Activated CD8-positive, alpha-beta memory T cell treated with anti-CD3 and anti-CD28 coated beads, Interleukin-2, amount 50 U/mL, for 1 hour (primary cell): ENCODE data around the gene FAM53A.

Experiments
- DNase-seq: peaks from one replicate; pipeline ENCODE4 v3.0.0-alpha.2; 2020; ENCODE audit errors: extremely low read depth

The FAM53A gene, protein sequence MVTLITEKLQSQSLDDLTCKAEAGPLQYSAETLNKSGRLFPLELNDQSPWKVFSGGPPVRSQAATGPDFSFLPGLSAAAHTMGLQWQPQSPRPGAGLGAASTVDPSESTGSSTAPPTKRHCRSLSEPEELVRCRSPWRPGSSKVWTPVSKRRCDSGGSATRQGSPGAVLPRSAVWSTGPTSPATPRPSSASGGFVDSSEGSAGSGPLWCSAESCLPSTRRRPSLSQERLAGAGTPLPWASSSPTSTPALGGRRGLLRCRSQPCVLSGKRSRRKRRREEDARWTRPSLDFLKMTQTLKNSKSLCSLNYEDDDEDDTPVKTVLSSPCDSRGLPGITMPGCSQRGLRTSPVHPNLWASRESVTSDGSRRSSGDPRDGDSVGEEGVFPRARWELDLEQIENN

DNA sequence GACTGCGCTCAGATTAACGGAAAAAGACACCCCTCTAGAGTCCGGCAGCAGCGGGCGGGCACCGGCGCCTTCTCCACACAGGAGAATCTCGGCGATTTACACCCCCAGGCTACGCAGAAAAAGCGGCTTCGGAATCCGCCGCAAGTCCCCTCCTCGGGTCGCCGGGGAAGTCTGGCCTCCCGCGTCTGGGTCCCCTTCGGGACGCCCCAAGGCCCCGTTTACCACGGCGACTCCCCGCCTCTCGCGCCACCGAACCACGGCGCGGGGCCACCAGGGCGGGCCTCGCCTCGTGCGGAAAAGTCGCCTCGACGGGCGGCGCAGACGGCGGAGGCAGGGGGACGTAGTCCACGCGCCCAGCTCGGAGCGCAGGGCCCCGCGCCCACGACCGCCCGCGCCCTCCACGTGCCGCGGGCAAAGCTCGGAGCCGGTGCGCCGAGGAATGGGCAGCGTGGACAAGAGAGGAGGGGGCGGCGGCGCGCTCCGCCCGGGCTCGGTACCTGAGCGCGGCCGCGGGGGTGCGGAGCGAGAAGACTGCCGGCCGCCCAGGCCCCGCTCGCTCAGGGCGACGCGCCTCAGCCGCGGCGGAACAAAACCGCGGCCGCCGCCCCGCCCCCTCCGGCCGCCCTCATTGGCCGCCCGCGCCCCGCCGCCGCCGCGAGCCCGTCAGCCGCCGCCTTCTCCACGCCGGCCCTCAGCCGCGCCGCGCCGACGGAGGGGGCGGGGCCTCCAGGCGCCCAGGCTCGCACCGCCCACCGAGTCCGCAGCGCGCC is at the start of gene FAM53A:
TSS of gene FAM53A (minus strand) at position 578 of the 770 bp plus-strand sequence. CDS start 15,572 bp downstream, outside the sequence.
- no peak for DNase-seq

DNA sequence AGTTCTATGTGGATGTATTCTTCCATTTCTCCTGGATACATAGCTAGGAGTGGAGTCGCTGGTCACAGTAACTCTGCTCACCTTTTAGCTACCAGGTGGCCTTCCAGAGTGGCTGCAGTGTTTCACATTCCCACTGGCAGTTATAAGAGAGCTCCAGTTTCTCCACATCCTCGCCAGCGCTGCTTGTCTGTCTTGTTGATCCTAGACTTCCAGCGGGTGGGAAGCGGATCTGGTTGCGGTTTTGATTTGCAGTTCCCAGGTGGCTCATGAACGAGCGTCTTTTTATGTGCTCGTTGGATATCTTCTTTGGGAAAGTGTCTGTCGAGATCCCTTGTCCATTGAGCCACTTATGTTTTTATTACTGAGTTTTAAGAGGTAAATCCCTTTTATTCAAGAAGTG is 48.8 kb upstream of the FAM53A start:
- no peak for DNase-seq

DNA sequence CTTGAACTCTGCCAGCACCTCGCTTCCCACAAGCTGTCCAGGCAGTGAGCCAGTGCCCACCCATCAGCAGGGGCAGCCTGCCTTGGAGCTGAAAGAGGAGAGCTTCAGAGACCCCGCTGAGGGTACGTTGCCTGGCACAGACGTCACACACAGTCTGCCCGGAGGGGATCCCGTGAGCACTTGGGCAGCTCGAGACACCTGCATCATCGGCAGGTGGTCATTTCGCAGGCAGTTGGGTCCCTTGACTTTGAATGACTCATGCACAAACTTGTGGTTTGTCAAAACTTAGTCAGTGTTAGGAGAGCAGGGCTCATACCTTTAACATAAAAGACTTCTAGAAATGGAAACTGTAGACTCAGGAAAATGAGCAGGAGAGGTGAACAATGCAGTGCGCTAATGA is 47.1 kb upstream of the FAM53A start:
- DNase-seq = no peak

DNA sequence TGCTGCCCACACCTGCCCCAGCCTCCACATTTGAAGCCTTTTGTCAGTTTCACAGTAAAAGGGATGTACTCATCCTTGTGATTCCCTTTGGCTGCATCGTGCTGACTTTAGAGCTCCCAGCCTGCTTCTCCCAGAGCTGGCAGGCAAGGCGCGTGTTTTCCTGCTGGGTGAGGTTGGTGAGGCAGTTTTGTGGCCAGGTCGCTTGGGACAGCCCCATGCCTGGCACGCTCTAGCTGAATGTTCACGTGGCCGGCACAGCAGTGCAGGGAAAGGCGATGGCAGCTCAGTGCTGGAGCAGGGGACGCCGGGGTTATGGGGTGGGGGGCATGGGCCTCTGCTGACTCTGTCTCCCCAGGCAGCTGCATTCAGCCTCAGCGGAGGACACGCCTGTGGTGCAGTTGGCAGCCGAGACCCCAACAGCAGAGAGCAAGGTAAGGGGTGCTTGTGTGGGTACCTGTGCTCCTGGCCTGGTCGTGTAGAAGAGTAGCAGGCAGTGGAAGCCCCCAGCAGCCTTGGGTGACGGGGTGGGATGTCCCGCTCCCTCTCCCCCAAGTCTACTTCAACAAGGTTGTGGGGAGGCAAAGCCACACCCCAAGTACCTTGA is 46.5 kb upstream of the FAM53A start:
- no peak for DNase-seq

DNA sequence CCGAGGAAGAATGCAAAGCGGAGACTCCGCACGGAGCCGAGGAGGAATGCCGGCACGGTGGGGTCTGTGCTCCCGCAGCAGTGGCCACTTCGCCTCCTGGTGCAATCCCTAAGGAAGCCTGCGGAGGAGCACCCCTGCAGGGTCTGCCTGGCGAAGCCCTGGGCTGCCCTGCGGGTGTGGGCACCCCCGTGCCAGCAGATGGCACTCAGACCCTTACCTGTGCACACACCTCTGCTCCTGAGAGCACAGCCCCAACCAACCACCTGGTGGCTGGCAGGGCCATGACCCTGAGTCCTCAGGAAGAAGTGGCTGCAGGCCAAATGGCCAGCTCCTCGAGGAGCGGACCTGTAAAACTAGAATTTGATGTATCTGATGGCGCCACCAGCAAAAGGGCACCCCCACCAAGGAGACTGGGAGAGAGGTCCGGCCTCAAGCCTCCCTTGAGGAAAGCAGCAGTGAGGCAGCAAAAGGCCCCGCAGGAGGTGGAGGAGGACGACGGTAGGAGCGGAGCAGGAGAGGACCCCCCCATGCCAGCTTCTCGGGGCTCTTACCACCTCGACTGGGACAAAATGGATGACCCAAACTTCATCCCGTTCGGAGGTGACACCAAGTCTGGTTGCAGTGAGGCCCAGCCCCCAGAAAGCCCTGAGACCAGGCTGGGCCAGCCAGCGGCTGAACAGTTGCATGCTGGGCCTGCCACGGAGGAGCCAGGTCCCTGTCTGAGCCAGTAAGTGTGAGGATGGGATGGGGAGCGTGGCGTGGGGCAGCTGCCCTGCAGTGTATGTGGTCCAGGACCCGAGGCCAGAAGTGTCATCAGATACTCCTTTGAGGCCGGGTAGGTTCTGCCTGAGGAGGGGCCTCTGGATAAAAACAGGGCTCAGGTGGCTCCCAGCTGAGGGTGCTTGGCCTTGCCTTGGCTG is 44.2 kb upstream of the FAM53A start:
- DNase-seq = no peak

DNA sequence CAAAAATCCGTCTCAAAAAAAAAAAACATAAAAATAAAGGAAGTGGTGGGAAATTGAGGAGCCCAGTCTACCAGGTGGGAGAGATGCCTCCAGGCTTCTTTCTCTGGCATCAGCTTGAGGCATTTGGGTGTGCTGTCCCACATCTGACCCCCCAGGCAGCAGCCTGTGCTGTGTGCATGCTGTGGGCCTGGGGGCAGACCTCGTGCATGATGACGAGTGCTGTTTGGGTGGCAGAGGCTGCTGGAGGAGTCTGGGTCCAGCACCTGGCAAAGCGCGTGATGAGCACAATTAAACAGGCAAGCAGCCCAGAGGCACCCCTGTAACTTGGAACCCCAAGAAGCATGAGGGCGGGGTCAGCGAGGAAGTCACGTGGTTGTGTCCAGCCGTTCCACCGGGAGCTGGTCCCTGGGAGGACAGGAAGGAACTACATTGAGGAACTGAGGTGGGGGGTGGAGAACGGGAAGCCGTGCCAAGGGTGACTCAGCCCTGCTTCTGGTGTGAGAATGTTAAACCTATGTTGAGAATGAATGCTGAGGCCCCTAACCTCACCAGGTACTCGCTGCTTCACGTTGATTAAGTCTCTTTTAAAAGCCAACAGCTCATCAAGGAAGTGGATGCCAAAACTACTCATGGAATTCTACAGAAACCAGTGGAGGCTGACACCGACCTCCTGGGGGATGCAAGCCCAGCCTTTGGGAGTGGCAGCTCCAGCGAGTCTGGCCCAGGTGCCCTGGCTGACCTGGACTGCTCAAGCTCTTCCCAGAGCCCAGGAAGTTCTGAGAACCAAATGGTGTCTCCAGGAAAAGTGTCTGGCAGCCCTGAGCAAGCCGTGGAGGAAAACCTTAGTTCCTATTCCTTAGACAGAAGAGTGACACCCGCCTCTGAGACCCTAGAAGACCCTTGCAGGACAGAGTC is 43.3 kb upstream of the FAM53A start:
- DNase-seq = no peak

DNA sequence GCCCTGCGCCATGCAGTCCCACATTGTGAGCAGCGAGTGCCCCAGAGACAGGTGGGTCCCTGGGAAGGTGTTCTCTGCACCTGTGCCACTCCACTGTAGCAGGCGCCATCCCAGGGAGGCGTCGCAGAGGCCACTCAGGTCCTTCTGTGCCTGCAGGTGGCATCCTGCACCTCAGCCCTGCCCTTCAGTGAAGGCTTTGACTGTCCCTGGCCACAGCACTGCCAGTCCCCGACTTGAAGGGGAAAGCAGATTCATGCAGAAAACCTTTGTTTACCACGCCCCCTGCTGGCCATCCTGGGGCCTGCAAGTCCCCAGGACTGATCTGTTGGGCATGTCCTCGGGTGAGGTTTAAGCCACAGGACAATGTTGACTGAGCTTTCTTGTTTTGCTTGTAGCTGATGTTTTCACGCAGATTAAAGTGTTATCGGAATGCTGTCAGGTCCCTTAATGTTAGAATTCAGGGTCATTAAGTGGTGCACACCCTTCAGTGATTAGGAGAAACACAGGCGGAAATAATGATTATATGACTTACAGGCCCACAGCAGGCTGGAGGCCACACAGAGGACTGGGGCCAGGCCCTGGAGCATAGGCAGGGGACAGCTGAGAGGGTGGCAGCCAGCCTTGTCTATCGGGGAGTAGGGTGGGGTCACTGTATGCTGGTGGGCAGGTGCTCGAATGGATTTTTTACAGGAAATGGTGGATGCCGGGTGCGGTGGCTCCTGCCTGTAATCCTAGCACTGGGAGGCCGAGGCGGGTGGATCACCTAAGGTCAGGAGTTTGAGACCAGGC is 42.2 kb upstream of the FAM53A start:
- peak; percentile 57 for DNase-seq

DNA sequence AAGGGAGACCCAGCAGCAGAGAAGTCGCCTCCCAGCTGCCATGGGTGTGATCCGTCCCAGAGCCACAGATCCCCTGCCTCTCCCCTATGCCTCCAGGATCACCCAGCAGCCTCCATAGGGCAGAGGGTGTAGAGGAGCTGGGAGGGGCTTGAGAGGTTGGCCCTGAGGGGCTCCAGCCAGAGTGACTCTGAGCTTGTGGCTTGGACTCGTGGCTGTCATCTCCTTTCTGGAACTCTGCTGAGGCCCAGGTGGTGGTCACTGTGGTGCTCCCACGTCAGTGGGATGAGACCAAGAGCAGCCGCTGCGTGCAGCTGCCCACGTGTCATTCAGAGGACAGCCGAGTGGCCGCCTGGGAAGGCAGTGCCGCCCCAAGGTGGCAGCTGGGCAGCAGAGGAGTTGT is 41.4 kb upstream of the FAM53A start:
- no peak for DNase-seq

DNA sequence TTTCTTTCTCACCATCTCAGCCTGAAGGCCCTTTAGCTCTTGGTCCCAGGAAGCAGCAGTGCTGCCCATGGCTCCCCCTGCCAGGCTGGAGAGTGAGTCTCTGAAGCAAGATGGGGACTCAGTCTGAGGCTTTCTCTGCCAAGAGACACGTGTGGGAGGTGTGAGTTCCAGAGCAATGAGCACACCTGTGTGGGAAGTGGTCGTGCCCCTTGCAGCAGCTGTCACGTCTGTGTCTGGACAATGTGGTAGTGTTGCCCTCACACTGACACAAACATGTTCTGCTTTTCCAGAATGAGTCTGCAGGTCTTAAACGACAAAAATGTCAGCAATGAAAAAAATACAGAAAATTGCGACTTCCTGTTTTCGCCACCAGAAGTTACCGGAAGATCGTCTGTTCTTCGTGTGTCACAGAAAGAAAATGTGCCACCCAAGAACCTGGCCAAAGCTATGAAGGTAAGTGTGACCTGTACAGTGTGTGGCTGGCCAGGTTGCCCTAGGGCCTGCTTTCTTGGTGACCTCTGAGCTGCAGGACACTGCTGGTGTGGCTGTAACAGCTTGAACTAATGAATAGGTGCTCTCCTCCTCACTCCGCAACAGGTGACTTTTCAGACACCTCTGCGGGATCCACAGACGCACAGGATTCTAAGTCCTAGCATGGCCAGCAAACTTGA is 39.2 kb upstream of the FAM53A start:
- no peak for DNase-seq

DNA sequence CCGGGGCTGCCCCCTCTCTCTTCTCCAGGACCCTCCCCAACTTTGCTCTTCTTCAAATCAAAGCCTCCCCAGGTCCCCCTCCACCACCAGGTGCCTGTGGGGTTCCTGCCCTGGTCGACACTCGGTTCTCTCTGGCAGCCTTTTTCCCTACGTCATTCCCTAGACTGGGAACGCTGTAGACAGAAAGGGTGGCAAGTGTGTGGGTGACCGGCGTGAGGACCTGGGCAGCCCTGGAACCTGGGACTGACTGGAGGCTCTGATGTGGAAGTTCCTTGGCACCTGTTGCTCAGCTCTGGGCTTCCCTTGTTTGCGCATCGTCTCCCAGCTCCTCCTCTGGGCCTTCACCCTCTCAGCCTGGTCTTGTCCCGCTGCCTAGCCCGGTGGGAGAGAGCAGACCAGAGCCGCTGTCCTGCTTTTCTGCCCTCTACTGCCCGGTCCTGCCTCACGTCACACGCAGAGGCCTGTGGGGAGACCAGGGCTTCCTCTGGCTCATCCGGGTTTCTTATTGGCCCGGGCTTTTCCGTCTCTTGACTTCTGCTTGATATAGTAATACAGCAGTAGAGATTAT is 38.5 kb upstream of the FAM53A start:
- no peak for DNase-seq

DNA sequence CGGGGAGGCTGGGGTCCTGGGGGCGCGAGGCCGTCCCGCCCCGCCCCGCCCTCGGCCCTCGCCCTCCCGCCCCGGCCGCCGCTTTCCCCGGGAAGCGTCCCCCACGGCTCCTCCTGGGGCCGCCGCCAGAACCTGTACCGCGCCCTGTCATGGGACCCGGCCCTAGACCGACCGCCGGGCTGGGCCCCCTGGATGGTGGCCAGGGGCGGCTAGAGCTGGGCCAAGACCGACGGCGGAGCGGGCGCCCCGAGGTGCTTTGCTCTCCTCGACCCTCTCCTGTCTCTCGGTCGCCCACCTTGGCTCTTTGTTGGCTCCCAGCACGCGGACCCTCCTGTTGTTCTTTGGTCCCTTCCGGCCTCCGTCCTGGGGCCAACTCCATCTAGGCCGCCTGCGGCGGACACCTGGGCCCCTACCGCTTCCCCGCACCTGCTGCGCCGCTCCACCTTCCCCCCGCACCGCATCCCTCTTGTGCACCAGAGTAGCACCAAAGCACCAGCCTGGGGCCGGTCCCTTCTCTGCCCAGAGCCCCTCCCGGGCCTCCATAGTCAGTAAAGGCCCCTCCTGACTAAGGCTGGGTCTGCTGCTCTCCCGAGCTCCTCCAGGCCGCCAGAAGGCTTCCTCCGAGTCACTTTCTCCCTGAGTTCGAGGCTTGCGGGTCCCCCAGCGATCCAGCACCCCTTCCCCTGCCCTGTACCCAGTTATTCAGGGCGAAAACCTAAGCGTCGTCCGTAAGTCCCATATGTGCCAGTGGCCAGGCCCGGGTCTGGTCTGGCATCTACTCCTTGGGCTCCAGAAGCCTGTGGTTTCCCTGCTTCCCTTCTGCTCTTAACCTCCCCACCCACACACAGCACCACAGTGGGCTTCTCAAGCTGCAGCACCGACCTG is 37.8 kb upstream of the FAM53A start:
- no peak for DNase-seq

DNA sequence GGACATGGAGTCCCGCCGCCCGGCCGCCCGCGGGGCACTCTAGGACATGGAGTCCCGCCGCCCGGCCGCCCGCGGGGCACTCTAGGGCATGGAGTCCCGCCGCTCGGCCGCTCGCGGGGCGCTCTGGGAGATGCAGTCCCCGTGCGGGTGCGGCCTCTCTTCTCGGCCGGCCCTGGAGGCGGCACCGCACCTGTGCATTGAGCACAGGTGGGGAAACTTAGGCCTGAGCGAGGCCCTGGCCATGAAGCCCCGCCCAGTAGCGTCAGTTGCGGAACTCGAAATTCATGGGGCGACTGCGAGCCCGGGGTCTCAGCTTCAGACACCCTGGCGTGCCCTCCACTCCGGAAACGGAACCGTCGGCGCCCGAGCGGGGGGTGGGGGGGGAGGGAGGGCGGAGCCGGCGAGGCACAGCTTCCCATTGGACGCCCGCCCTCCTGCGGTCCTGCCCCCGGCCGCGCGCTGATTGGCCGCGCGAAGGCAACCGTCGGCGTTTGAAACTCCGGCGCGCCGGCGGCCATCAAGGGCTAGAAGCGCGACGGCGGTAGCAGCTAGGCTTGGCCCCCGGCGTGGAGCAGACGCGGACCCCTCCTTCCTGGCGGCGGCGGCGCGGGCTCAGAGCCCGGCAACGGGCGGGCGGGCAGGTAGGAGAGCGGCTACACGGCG is 37.0 kb upstream of the FAM53A start, which contains the start of the genes TACC3 and TMEM129:
TSS of gene TACC3 (plus strand) at position 519 of the 663 bp plus-strand sequence. CDS start 1,901 bp downstream, outside the sequence.
TSS of gene TMEM129 (minus strand) at position 321 of the 663 bp plus-strand sequence. CDS start 486 bp downstream, outside the sequence.
- DNase-seq = peak; percentile 87

DNA sequence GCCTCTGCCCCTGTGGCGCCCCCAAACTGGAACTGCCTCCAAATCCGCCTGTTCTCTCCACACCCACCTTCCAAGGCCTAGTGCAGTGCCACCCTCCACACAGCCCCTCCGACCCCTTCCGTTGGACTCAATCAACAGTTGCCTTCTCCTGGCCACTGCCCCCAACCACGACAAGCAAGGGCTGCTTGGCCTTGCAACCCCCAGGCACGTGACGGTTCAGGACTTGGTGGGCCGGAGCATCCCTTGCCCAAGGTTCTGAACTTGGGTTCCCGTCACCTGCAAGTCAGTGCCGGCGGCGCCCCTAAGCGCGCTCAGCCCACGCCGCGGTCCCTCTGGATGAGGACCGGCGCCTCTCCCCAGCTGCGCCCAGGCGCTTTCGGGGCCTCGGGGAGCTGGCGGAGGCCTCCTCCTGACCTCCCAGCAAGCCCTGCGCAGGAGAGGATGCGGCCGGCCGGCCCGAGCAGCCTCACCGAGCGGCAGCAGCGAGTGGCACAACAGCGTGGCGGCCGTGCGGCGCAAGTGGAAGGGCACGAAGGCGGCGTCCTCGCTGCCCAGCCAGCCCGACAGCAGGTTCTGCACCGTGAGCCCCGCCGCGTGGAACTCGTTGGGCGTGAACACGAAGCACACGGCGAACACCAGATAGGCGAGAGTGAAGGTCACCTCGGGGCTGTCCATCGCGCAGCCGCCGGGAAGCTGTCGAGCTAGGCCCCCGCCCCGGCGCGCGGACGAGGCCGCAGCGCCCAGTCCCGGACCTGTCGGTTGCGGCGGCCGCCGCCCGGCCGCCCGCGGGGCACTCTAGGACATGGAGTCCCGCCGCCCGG is 36.3 kb upstream of the FAM53A start:
- DNase-seq = no peak

DNA sequence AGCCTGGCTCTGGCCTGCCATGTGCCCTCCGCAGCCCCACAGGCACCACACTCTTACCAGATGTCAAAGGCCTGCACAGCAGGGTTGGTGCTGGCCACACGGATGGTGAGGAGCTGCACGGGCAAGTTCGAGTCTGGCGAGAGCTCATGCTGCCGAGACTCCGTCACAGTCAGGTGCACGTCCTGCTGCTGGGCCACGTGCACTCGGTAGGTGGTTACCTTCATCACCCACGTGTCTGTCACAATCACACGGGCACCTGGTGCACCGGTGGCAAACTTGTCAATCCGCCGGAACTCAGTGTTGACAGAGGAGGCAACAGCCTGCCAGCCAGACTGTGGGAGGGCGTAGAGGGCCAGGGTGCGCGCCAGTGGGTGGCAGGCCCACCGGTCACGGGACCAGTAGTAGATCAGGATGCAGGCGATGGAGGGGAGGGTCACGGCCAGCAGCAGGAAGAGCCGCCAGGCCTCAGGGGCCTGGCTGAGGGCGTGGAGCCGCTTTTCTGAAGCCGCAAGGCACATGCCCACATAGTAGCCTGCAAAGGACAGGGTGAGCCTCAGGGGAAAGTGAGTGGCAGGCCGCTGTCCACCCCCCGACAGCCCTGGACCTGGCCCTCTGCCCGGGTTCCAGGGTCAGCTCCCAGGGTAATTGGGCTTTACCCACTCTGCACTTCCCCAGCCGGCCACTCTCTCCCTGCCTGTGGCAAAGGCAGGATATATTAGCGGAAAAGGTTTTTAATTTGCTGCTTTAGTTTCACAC is 34.2 kb upstream of the FAM53A start:
- no peak for DNase-seq
